Large intestine (tissue), 3 donors: Measurements from ENCODE around the gene CCDC146. TPM values are rescaled to one million over a fixed set of nuclear protein-coding genes. Genes with fewer than 3 reads are reported as not detected.
"Not testable (repeated sequence)": the region's sequence is repeated elsewhere in the genome, so short reads cannot be mapped to it uniquely, and the experiment has no call there.

Experiments
- DNase-seq, 2 donors: peaks; one replicate each; pipeline versions ENCODE4 v3.0.0 to v3.0.0-alpha.2; 2013
- H3K27ac ChIP-seq: one replicate; pipeline ENCODE4 v1.5.1; 2013; ENCODE audit warnings: low read length
- H3K27me3 ChIP-seq: 2 replicates; pipeline ENCODE4 v1.6.1; 2013; ENCODE audit warnings: low read length; ENCODE audit not compliant: control insufficient read depth, insufficient read depth
- H3K36me3 ChIP-seq: 2 replicates; pipeline ENCODE4 v1.6.1; 2013; ENCODE audit warnings: low read length; ENCODE audit not compliant: control insufficient read depth, insufficient read depth
- H3K4me1 ChIP-seq: one replicate; pipeline ENCODE4 v1.6.1; 2013; ENCODE audit warnings: low read length; ENCODE audit not compliant: control insufficient read depth, insufficient read depth
- H3K4me3 ChIP-seq: one replicate; pipeline ENCODE4 v1.5.1; 2013; ENCODE audit warnings: low read length
- H3K9me3 ChIP-seq: one replicate; pipeline ENCODE4 v1.6.1; 2013; ENCODE audit warnings: mild to moderate bottlenecking, low read depth, low read length, moderate library complexity; ENCODE audit not compliant: control insufficient read depth
- WGBS: methylation state at CpG from one replicate; pipeline ENCODE4 v1.1.5; 2013; ENCODE audit warnings: low lambda C conversion rate; ENCODE audit not compliant: insufficient coverage; 5-methylcytosine and 5-hydroxymethylcytosine counted together
- polyA plus RNA-seq: library from polyadenylated mRNA; unstranded; fragments of 120-200 nt; gene quantifications from one replicate; pipeline ENCODE4 v1.2.1, GENCODE V29; 2013

The CCDC146 gene
- polyA plus RNA-seq, 1 donor = 13.4 TPM

DNA sequence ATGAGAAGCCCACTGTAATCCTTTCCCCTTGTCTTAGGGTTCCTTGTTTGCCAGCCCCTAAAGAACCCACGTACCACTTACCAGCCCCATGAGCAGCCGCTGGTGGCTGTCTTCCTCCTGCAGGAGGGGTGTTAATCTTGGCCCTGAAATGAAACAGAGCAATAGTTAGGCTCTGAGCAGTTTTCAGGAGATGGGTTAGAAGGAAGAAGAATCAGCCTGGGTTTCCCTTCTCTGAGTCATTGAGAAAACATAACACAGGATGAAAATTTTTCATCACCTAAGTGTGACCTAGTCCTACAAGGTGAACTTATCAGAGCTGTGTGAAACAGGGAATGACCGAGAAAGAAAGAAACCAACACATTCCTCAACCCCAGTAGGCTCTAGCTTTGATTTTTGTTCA lies 203.7 kb downstream of the CCDC146 start:
- Histone ChIP-seq H3K36me3 (no peaks in the 10 kb centered on the region), H3K27me3 (no peaks in the 10 kb centered on the region), H3K27ac (no peak overlapping the region), H3K9me3 (no peaks in the 10 kb centered on the region), H3K4me1 (no peaks in the 10 kb centered on the region), H3K4me3 (no peak overlapping the region)
- no CpG with 5 or more reads among the region's 3 CpGs for WGBS
- no peak for DNase-seq

DNA sequence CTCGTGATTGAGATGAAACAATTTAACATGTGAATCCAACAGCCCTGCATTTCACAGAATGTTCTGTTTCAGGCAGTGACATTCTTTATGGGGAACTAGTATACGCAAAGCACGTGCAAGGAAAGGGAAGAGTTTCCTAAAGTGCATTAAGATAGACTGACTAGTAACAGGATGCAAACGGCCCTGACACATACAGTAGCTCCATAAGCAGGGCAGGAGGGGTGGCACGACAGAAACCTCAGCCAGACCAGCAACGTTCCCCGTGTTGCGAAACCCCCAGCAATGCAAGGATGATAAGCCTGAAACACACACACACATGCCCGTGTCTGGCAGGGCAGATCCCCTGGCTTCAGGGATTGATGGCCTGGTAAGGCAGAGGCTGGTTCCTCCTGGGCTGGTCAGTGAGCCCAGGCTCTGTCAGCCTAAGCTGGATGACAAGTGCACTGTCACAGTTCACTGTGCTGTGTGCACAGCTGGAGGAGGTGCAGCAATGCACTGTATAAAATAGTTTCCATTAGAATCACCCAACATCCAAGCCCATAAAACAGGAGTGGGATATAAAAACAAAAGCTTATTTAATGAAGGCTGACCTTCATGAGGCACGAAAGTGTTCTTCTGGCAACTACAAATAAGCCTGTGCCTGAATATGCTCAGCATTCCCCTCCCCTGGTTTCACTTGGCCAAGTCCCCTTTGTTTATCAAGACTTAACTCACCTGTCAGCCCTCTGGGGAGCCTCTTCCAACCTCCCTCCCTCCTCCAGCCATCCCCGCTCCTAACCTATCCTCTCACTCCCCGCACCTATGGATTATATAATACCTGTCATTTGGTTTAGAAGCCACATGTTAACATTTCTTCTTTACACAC lies 204.9 kb downstream of the CCDC146 start:
- no peaks in the 10 kb centered on the region for H3K36me3 ChIP-seq
- H3K4me1 ChIP-seq = no peaks in the 10 kb centered on the region
- H3K27ac ChIP-seq = no peak overlapping the region
- H3K9me3 ChIP-seq = no peaks in the 10 kb centered on the region
- H3K27me3 ChIP-seq = no peaks in the 10 kb centered on the region
- DNase-seq = peak; percentile 27 to 29
- H3K4me3 ChIP-seq = no peak overlapping the region
- WGBS = 64% methylated on average over 4 of the region's 12 CpGs

DNA sequence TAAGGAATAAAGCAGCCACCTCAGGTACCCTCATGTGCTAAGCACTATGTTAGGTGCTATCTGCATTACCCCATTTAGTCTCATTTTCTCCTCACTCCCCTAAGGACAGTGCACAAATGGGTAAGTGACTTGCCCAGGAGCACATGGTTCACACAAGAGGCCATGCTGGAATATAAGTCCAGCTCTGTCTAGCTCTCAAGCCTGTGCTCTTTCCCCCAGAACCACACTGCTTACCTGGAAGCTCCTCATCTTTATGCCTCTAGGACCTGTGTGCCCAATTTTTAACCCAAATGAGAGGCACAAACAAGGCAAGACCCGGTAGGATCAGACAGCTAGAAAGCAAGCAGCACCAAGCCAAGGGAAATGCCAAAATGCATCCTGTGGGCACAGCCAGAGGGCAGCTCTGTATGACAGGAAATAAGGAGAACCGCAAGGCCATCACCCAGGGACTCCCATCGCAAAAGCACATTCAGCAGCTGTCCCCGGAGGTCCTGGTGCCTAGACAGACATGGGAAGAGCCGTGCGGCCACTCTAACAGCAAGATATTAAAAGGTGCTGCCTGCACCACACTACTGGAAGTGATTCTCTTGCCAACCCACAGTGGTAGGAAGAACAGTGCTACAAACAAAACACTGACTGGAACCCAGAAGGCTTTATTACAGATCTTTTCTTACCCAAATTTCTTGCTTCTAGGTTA lies 205.7 kb downstream of the CCDC146 start:
- Histone ChIP-seq H3K4me1 (no peaks in the 10 kb centered on the region), H3K36me3 (no peaks in the 10 kb centered on the region), H3K9me3 (no peaks in the 10 kb centered on the region), H3K4me3 (no peak overlapping the region), H3K27me3 (no peaks in the 10 kb centered on the region), H3K27ac (no peak overlapping the region)
- DNase-seq = no peak
- WGBS = no CpG with 5 or more reads among the region's 6 CpGs

DNA sequence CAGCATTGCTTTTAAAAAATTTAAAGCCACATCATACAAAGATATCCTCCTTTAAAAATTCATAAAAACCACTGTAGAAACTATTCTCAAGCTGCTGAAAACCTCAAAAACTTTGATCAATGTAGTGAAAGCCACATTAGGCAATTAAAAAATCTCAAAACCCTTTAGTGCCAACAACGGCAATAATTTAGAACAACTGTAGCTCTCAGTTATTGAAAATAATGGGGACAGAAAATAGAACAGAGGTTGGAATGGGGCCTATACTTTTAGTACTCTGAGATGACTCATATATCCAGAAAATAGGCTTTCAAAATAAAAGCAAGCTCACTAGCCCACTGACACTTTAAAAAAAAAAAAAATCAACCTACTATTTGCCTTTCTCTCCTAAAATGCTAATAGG lies 206.3 kb downstream of the CCDC146 start:
- H3K4me1 ChIP-seq = no peaks in the 10 kb centered on the region
- H3K27ac ChIP-seq = no peak overlapping the region
- DNase-seq = no peak
- no peaks in the 10 kb centered on the region for H3K27me3 ChIP-seq
- WGBS = no CpG with 5 or more reads among the region's 1 CpG
- H3K9me3 ChIP-seq = no peaks in the 10 kb centered on the region
- no peaks in the 10 kb centered on the region for H3K36me3 ChIP-seq
- H3K4me3 ChIP-seq = no peak overlapping the region

- H3K4me1 ChIP-seq = no peaks in the 10 kb centered on the region
- H3K27me3 ChIP-seq = no peaks in the 10 kb centered on the region
- no peak overlapping the region for H3K4me3 ChIP-seq
- no peaks in the 10 kb centered on the region for H3K9me3 ChIP-seq
- H3K36me3 ChIP-seq = no peaks in the 10 kb centered on the region
- no peak for DNase-seq
- WGBS = 95% methylated on average over 3 of the region's 4 CpGs
- H3K27ac ChIP-seq = no peak overlapping the region
Observed at GRCh38 chr7:77329466-77330168, 207.2 kb downstream of the CCDC146 start.

GRCh38 chr7:77330169-77330882 lies 207.9 kb downstream of the CCDC146 start:
- no peaks in the 10 kb centered on the region for H3K36me3 ChIP-seq
- WGBS = no CpG with 5 or more reads among the region's 6 CpGs
- no peak overlapping the region for H3K4me3 ChIP-seq
- no peaks in the 10 kb centered on the region for H3K4me1 ChIP-seq
- no peak for DNase-seq
- H3K27me3 ChIP-seq = no peaks in the 10 kb centered on the region
- no peaks in the 10 kb centered on the region for H3K9me3 ChIP-seq
- no peak overlapping the region for H3K27ac ChIP-seq

- DNase-seq = peak; percentile 68 to 70
- no peaks in the 10 kb centered on the region for H3K4me1 ChIP-seq
- no peak overlapping the region for H3K4me3 ChIP-seq
- no CpG with 5 or more reads among the region's 3 CpGs for WGBS
- no peaks in the 10 kb centered on the region for H3K36me3 ChIP-seq
- H3K27ac ChIP-seq = no peak overlapping the region
- no peaks in the 10 kb centered on the region for H3K27me3 ChIP-seq
- no peaks in the 10 kb centered on the region for H3K9me3 ChIP-seq
Observed at GRCh38 chr7:77331938-77332695, 209.7 kb downstream of the CCDC146 start.

- DNase-seq, H3K27me3 ChIP-seq, H3K36me3 ChIP-seq, H3K4me3 ChIP-seq, H3K27ac ChIP-seq, H3K4me1 ChIP-seq, H3K9me3 ChIP-seq: not testable (repeated sequence)
- no CpG with 5 or more reads among the region's 2 CpGs for WGBS
Observed at GRCh38 chr7:77334039-77334438, 211.6 kb downstream of the CCDC146 start.

DNA sequence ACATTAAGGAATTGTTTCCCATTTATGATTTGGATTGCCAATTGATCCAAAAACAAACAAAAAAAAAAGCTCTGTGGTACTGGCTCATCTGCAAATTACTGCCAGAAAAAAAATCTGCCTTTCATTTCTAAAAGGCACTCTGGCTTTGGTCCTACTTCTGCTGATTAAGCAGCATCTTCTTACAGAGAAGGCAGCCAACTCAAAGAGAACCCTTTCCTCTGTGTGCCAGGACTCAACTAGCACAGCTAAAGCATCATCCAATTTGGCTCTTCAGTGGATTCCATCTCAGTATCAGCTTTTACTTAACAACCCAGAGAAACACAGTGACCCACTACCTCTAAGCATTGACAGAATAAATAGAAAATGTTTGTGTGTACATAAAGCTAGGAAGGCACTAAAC lies 213.2 kb downstream of the CCDC146 start:
- Histone ChIP-seq H3K4me1 (peaks cover 6% of the 10 kb centered on the region), H3K9me3 (no peaks in the 10 kb centered on the region), H3K4me3 (no peak overlapping the region), H3K27me3 (no peaks in the 10 kb centered on the region), H3K27ac (no peak overlapping the region), H3K36me3 (no peaks in the 10 kb centered on the region)
- DNase-seq = no peak
